Fibroblast of upper back skin (primary cell): ENCODE data around the gene SEMA4A.
"Not testable (repeated sequence)": the region's sequence is repeated elsewhere in the genome, so short reads cannot be mapped to it uniquely, and the experiment has no call there.

Experiments used
- DNase-seq: peaks from one replicate; pipeline ENCODE4 v3.0.0-alpha.2; 2013

SEMA4A gene

DNA sequence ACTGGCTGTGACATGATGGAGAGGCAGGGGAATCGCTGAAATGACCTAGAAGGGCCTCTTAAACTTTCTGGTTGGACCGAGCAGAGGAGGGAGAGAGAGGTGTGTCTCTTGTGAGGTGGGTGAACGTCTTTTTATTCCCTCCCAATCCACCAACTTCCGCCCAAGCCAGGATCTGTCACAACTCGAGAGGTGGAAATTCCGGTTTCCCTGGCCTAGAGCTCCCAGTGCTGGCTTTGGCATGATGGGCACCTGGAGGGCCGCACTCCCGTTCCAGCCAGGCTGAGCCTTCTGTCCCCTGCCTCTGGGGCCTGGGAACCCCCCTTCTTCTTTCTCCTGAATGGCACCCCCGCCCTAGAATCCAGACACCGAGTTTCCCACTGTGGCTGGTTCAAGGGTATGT is at the start of gene SEMA4A:
Gene SEMA4A (plus strand): TSS at position 224 of the 400 bp plus-strand sequence. CDS start 994 bp downstream, outside the sequence.
- DNase-seq = no peak

DNA sequence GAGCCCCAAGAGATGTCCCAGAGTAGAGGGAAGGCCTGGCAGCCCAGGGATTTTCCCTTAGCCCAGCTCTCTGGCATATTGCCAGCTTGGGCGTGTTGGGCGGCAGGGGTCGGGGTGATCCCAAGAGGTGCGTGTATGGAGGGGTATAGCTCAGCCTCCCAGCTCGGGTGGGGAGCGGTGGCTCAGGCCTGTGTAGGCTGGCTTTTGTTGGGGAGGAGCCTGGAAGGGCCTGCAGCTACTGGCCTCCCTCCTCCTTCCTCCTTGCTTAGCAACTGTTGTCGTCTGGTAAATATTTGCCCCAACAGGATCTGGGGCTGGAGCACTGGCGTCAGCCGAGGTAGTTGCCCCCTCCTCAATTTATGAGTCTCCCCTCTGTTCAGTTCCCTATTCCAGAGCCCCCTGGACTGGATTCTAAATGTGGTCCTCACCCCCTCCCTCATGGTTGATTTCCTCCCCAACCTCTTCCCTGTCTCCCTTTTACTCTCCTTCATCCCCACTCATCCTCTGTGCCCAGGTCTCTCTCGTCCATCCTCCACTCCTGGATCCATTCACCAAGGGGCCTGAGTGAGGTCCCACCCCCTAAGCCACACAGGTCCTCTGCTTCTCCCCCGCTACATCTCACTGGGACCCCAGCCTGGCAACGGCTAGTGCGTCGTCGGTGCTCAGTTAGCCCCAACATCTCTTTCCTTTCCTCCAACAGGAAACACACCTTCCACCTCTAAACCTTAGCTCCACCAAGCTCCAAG is 49.1 kb upstream of the SEMA4A start:
- DNase-seq = peak; percentile 75

DNA sequence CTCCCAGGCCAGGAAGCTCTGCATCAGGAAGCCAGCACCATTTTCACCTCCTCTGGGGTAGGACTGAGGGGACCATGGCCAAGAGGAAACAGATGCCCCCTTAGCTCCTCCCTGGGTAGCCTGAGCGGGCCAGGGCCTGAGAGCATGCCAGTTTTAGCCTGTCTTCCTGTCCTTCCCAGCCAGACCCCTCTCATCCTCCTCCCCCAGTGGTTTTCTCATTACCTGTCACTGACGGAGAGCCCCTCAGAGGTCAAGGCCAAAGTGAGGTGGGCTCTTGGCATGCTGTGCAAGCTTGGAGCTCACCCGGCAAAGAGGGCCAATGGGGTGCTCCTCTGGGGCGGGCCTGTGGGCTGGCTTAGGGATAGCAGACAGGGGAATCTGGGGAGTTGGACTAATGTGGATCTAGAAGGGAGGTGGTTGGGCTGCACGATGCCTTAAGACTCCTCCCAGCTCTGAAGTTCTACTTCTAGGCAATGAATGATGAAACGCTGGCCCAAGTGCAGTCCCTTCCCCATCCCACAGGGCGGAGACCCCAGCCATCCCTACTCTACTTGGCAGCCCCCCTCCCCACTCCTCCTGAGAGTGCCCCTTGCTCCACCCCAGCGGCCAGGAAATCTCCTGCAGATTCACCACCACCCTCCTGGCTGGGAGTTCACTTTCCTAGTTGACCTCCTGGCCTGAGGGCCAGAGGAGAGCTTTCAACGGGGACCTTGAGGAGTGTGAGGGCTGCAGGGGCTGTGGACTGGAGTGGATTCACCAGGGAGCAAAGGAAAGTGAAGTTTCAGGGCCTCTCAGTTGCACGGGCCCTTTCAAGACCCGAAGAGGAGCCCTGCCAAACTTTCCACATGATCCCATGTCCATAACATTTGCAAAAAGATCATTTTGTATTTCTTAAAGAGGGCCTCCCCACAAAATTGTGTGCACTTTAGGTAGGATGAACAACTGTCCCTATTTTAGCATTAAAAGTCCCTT is 48.2 kb upstream of the SEMA4A start:
- peak; percentile 79 for DNase-seq

DNA sequence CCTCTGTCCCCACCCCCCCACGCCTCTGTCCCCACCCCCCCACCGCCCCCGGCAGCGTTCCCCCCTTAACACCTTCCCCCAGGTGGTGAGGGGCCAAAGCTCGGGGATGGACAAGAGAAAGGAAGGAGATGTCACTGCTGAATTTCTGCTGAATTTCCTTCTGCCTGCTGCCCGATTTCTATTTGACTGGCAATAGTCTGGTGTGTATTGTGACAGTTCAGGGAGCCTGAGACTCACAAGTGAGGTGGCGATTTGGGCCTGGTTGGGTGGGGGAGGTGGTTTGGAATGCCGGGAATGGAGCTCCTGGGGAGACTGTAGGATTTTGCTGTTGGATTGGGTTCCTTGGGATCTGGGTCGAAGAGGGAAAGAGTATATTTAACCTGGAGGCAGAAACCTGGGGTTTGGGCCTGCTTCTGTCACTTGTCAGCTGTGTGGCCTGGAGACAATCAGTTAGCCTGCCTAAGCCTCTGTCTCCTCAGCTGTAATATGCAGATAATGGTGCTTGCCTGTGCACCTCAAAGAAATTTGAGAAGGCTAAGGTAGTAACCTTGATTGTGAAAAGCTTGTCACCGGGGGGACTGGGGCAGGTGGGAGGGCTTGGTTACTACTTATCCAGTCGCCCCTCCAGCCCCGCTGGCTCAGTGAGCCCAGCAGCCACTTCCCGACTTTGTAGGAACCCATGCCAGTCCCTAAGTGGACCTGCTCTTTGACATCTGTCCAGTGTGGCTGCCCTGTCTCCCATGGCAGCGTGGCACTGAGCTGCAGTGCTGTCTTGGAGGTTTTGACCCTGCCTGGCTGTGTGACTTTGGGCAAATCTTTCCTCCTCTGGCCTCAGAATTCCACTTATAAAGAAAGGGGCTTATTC is 46.5 kb upstream of the SEMA4A start:
- peak; percentile 67 for DNase-seq

DNA sequence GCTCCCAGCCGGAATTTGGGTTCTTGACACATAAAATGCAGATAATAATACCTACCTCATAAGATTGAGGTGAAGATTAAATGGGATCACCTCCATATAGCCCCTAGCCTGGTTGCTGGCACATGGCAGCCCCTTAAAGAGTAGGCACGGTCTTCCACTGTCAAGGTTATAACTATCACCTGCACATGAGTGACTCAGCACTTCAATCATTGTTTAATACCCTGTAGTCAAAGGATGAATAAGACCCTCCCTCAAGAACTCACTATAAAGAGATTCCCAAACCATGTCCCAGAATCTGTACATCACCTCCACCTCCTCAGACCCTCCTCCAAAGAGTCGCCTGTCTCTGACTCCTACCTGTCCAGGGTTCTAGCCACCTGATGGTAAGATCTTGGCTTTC is 45.3 kb upstream of the SEMA4A start:
- no peak for DNase-seq

DNA sequence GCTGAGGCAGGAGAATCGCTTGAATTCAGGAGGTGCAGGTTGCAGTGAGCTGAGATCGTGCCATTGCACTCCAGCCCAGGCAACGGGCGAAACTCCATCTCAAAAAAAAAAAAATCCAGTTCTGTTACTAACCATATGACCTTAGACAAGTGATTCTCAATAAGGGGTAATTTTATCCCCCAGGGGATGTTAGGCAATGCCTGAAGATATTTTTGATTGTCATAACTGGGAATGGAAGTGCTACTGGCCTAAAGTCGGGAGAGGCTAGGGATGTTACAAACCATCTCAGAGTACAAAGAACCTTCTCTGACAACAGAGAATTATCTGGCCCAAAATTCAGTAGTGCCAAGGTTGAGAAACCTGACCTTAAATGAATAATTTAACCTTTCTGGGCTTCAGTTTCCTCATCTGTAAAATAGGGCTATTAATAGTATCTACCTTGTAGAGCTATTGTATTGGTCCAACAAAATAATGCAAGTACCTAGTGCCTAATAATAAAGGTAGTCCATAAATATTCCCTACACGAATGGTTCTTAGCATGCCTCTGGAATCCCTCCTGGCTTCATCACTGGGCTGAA is 44.6 kb upstream of the SEMA4A start:
- no peak for DNase-seq

DNA sequence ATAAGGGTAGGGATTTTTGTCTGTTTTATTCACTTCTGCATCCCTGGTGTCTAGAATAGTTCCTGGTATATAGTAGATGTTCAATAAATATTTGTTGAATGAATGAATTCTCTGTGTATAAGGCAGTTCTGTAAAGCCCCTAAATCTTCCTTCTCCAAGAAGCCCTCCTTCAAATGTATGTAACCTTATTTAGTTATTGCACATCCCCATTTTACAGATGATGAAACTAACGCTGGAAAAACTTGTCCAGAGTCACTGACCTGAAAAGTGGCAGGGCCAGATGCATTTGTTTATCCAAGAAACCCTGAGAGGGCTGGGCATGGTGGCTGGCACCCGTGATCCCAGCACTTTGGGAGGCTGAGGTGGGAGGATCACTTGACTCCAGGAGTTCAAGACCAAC is 43.1 kb upstream of the SEMA4A start:
- no peak for DNase-seq

DNA sequence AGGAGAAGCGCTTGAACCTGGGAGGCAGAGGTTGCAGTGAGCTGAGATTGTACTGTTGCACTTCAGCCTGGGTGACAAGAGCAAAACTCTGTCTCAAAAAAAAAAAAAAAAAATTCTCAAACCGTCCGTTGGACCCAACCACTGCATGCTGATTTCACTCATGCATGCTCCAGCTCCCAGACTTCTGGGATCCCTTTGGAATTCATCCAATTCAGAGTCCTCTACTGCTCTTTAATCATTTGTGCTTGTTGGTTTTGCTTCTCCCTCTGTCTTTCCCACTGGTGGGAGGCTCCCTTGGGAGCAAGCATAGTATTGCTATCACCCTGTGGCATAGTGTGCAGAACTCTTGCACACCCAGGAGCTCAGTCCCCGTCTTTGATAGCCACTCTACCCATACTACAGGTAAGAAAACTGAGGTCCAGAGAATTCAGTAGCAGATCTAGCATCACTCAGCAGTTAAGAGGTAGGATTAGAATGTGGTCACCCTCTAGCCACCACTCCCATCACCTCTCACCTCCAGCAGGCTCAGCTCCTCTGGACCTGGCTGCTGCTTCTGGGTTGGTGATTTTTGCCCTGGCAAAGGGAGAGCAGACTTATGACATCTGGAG is 41.9 kb upstream of the SEMA4A start:
- DNase-seq = no peak

DNA sequence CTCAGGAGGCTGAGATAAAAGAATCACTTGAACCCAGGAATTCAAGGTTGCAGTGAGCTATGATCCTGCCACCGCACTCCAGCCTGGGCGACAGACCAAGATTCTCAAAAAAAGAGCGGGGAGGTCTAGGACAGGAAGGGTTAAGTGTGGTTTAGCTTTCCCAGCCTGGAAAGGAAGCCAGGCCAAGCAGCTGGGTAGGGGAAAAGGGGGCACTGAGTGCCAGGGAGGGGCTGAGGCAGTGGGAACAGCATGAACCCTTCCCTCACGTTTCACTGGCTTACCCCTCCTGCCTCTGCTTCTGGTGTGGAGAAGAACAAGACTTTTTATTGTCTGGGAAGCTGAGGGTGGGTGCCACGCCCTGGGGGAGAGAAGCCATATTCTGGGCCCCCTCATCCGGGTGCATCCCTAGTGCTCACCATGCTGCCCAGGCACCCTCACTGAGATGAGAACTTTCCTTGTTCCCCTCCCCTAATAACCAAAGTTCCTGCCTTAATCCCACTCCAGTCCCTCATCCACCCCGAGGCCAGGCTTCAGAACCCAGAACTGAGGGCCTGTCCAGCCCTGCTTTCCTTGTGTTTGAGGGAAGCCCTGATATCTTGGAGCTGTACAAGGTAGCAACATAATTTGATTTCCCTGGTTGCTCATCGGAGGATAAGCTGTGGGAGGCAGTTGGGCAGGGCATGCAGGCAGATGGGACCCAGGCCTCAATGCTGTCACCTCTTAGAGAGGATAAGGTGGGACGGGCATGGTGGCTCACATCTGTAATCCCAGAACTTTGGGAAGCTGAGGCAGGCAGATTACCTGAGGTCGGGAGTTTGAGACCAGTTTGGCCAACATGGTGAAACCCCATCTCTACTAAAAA is 40.9 kb upstream of the SEMA4A start:
- DNase-seq = no peak

DNA sequence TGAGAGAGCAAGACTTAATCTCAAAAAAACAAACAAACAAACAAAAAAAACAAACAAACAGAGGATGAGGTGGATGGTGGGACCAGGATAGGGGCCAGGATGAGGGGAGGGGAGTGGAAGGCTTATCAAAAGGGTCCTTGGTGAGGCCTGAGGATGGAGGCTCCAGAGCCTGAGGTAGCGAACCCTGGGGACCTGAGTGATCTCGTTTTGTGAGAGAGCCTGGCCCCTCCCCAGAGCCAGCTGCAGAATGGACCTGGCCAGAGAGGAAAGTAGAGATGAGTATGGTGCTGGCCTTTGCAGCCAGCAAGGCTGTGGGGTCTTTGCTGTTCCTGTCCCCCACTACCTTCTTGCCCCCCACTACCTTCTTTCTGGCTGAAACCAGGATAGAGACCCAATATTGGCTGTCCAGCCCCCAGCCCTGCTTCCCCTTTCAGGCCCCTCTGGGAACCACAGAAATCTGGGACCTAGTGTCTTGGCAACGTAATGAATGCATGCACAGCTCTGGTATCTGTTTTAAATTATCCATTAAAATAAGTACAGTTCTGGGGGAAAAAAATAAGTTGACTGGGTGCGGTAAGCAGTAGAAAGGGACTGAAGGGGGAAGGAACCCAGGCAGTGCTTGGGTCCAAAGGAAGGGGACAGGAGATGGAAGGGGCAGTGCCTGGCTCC is 40.0 kb upstream of the SEMA4A start:
- DNase-seq = peak; percentile 73

DNA sequence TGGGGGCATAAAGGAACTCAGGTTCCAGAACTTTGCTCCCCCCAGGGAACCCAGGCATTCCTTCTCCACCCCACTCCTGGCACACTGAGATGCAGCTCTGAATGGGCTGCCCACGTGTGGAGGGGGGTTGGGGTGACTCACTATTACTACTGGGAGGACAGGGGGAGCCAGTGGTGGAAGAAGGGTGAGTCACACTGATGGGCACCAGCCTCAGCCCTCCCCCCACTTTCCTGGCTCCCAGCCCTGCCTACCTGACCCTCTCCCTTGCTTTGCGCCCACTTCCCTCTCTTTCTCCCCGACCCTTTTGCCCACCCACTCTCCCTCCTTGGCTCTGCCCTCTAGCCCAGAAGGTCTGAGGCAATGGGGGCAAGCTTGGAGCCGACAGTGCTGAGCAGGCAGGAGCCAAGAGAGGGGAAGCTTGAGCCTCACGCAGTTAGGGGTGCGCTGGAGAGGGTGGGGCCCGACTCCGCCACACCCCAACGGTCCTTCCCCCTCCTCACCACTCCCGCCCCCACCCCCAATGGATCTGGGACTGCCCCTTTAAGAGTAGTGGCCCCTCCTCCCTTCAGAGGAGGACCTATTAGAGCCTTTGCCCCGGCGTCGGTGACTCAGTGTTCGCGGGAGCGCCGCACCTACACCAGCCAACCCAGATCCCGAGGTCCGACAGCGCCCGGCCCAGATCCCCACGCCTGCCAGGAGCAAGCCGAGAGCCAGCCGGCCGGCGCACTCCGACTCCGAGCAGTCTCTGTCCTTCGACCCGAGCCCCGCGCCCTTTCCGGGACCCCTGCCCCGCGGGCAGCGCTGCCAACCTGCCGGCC is 39.1 kb upstream of the SEMA4A start, which contains the start of gene LMNA:
Gene LMNA (plus strand): TSS at position 611 of the 818 bp plus-strand sequence. CDS start 208 bp downstream, outside the sequence.
- peak; percentile 97 for DNase-seq

DNA sequence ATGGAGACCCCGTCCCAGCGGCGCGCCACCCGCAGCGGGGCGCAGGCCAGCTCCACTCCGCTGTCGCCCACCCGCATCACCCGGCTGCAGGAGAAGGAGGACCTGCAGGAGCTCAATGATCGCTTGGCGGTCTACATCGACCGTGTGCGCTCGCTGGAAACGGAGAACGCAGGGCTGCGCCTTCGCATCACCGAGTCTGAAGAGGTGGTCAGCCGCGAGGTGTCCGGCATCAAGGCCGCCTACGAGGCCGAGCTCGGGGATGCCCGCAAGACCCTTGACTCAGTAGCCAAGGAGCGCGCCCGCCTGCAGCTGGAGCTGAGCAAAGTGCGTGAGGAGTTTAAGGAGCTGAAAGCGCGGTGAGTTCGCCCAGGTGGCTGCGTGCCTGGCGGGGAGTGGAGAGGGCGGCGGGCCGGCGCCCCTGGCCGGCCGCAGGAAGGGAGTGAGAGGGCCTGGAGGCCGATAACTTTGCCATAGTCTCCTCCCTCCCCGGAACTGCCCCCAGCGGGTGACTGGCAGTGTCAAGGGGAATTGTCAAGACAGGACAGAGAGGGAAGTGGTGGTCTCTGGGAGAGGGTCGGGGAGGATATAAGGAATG is 38.4 kb upstream of the SEMA4A start:
- DNase-seq = no peak

DNA sequence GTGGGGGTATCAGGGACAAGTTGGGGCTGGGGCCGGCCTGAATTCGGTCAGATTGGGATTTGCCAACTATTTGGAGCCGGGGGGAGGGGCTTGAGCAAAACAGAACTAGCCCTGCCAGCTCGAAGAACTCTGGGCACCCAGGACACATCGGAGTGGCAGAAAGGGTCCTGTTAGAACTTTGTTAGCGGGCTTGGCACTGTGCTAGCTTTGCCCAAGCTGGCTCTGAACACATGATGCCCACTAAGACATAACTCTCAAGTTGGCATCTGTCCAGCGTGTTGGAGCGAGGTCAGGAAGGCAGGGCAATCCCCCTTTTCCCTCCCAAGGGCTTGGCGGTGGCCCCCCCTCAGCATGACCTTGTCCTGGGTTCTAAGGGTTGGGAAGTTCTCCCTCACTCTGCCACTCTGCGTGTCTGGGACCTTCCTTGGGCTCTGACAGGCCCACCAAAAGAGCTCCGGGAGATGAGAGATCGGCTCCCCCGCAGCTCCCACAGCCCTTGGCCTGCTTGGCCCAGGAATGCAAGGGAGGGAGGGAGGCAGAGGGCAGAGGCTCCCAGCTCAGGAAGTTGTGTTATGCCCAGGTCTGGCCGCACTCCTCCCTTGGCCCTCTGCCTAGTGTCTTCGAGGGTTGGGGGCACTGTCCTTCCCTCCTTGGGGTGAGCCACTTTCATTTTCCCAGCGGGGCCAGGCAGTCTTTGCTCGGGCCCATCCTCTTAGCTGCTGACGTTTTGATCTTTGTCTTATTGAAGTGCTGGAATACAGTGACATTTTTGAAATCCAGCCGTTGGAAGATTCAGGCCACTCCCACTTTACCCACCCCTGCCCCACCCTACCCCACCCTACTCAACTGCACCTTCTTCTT is 37.6 kb upstream of the SEMA4A start:
- DNase-seq = peak; percentile 45

DNA sequence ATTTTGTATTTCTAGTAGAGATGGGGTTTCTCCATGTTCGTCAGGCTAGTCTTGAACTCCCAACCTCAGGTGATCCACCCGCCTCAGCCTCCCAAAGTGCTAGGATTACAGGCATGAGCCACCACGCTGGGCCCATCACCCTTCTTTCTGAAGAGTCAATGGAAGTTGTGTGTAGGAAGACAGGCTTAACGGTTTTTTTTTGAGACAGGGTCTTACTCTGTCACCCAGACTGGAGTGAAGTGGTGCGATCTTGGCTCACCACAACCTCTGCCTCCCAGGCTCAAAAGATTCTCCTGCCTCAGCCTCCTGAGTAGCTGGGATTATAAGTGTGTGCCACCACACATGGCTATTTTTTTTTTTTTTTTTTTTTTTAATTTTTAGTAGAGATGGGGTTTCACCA is 36.7 kb upstream of the SEMA4A start:
- DNase-seq = not testable (repeated sequence)

DNA sequence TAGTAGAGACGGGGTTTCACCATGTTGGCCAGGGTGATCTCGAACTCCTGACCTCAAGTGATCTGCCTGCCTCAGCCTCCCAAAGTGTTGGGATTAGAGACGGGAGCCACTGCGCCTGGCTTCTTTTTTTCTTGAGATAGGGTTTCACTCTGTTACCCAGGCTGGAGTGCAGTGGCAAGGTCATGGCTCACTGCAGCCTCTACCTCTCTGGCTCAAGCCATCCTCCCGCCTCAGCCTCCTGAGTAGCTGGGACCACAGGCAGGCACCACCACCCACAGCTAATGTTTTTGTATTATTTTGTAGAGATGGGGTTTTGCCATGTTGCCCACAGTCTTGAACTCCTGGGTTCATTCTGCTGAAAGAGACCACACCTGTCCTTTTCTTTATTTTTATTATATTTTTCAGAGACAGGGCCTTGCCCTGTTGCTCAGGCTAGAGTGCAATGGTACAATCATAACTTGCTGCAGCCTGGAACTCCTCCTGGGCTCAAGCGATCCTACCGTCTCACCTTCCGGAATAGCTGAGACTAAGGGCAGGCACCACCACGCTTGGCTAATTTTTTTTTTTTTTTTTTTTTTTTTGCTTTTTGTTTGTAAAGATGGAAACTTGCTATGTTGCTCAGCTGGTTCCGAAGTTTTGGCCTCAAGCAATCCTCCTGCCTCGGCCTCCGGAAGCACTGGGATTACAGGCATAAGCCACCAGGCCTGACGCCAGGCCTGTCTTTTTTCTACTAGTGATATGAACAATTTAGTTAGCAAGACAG is 35.8 kb upstream of the SEMA4A start:
- DNase-seq = no peak

DNA sequence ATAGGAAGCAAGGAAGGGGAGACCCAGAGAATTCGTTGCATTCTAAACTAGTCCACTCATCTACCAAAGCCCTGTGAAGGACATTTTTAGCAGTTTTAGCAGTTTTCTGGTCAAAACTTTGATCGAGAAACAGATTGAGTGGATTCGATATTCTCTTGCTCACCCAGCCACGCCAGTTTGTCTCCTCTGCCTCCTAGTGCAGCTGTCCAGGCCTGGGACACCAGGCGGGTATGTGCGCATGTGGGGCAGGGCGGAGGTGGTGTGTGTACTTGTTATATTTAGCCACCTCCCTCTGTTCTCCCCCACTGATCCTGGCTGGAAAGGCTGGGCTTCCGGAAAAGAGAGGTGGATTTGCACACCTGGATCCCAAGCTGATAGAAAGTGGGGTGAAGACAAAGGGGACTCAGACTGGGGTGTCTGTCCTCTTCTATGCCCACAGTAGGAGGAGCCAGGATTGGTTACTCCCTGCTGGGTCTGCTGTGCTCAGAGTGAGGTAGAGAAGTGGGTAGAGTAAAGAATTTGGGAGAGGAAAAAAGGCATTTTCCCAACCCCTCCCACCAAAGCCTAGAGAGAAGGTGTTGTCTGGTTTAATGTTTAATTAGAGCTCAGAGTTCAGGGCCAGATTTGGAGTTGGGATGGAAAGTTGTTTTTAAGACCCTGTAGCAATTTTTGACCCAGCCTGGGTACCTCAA is 35.1 kb upstream of the SEMA4A start:
- no peak for DNase-seq
